HG02588 (cell line): ENCODE results near the gene CAMTA2.
"Not testable (repeated sequence)": the region's sequence is repeated elsewhere in the genome, so short reads cannot be mapped to it uniquely, and the experiment has no call there.

ENCODE experiments used
- ATAC-seq: cut with Tn5 transposase; IDR thresholded peaks from one replicate; pipeline ENCODE4 v1.9.1; 2021; ENCODE audit warnings: mild to moderate bottlenecking, moderate library complexity; ENCODE audit not compliant: unreplicated experiment

CAMTA2 gene

DNA sequence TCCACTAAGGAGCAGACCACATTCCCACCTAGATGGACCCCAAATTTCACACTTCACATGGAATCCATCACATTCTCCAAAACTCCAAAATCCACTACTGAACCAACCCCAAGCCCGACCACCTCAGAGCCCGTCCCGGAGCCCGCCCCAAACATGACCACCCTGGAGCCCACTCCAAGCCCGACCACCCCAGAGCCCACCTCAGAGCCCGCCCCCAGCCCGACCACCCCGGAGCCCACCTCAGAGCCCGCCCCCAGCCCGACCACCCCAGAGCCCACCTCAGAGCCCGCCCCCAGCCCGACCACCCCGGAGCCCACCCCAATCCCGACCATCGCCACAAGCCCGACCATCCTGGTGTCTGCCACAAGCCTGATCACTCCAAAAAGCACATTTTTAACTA, 53.8 kb downstream of the CAMTA2 start:
- no peak for ATAC-seq

DNA sequence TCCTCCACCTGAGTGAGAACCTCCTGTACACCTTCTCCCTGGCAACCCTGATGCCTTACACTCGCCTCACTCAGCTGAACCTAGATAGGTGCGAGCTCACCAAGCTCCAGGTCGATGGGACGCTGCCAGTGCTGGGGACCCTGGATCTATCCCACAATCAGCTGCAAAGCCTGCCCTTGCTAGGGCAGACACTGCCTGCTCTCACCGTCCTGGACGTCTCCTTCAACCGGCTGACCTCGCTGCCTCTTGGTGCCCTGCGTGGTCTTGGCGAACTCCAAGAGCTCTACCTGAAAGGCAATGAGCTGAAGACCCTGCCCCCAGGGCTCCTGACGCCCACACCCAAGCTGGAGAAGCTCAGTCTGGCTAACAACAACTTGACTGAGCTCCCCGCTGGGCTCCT, 54.7 kb downstream of the CAMTA2 start:
- no peak for ATAC-seq

DNA sequence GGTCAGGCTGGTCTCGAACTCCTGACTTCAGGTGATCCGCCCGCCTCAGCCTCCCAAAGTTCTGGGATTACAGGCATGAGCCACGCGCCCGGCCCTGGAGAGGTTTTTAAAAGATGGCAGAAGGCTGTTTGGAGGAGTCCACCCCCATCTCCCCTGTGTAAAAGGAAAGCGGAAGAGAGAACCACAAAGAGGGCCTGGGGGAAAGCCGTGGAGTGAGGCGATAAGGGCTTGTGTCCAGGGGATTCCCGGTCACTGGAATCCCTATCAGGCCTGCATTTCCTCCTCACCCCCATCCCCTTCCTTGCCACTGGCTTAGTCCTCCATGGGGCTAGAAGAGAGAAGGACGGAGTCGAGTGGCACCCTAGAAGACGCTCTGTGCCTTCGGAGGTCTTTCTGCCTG, 55.5 kb downstream of the CAMTA2 start, which contains the start of gene GP1BA:
TSS of gene GP1BA (plus strand) at position 315 of the 400 bp plus-strand sequence. CDS start 328 bp downstream, outside the sequence.
- ATAC-seq: no peak

- no peak for ATAC-seq
Measured at GRCh38 chr17:4928881-4929280, 58.6 kb downstream of the CAMTA2 start.

- ATAC-seq: not testable (repeated sequence)
Measured at GRCh38 chr17:4926577-4927335, 60.7 kb downstream of the CAMTA2 start.

DNA sequence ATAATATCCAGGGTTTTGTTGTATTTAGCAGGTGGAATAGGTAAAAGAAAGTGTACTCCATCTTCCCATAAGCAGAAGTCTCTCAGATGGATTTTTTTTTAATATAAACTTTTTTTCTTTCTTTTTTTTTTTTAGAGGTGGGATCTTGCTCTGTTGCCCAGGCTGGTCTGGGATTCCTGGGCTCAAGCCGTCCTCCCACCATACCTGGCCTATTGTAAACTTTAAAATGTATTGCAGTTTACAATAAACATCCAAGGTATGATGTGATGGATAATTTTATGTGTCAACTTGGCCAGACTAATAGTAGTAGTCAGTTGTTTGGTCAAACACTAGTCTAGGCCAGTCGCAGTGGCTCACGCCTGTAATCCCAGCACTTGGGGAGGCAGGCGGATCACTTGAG, 66.2 kb downstream of the CAMTA2 start:
- ATAC-seq: no peak

DNA sequence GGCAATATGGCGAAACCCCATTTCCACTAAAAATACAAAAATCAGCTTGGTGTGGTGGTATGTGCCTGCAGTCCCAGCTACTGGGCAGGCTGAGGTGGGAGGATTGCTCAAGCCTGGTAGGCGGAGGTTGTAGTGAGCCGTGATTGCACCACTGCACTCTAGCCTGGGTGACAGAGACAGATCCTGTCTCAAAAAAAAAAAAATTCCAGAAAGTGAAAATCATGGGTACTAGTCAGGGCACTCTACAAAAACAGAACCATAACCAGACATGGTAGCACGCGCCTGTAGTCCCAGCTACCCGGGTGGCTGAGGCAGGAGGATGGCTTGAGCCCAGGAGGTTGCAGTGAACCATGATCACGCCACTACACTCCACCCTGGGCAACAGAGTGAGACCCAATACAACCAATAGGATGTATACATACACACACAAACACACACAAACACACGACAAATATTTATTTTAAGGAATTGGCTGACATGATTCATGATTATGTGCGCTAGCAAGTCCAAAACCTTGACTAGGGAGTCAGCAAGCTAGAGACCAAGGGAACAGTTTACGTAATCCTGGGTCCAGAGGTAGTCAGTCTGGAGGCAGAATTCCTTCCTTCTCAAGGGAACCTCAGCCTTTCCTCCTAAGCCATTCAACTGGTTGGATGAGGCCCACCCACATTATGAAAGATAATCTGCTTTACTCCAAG, 67.0 kb downstream of the CAMTA2 start:
- no peak for ATAC-seq

DNA sequence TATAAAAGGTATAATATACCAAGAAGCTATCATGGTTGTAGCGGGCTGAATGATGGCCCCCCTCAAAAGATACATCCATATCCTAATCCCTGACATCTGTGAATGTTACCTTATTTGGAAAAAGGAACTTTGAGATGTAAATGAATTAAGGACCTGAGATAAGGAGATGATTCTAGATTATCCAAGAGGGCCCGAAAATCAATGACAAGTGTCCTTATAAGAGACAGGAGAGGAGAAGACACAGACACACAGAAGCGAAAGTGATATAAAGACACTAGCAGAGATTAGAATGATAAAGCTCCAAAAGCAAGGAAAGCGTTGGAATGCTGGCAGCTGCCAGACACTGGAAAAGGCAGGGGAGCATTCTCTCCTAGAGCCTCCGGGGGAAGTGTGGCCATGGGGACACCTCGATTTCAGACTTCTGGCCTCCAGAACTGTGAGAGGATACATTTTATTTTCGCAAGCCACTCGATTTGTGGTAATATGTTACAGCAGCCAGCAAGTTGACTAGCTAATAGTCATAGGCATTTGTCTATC, 67.9 kb downstream of the CAMTA2 start:
- ATAC-seq: no peak
